ENCODE data around the gene MRPS10. TPM values are rescaled to one million over a fixed set of nuclear protein-coding genes. Genes with fewer than 3 reads are reported as not detected.

MRPS10 gene
- total and polyA plus RNA-seq, 10 of the 15 experiments (the other 5 are each of a cell fraction or from before 2014, with no cell fraction given) = 28.5 to 83.3 (median 52.8) TPM

GRCh38 chr6:42236682-42237473 is 19.2 kb upstream of the MRPS10 start (continued):
- TF ChIP-seq USF2 (IDR thresholded peaks at IDR 0.05; ENCODE audit: borderline replicate concordance, low read depth, low read length) (peak; percentile 65), MEF2B (IDR thresholded peaks at IDR 0.05; ENCODE audit: partially characterized antibody, poor library complexity, severe bottlenecking) (peak; percentile 27), SMAD5 (IDR thresholded peaks at IDR 0.05; ENCODE audit: low read depth) (no peak), NFYA (IDR thresholded peaks at IDR 0.05; ENCODE audit: borderline replicate concordance, low read depth, low read length) (no peak), HSF1 (IDR thresholded peaks at IDR 0.05; ENCODE audit: low read depth, low read length) (no peak), BRCA1 (IDR thresholded peaks at IDR 0.05; ENCODE audit: low read depth, low read length) (no peak), GABPA (IDR thresholded peaks at IDR 0.05; ENCODE audit: low read depth) (no peak), STAT1 (conservative IDR thresholded peaks at IDR 0.05) (no peak), RFX5 (IDR thresholded peaks at IDR 0.05; ENCODE audit: low read depth, low read length) (no peak)

All from GM12878 (cell line).